Measurements from ENCODE around the gene TMEM131L.

DNA sequence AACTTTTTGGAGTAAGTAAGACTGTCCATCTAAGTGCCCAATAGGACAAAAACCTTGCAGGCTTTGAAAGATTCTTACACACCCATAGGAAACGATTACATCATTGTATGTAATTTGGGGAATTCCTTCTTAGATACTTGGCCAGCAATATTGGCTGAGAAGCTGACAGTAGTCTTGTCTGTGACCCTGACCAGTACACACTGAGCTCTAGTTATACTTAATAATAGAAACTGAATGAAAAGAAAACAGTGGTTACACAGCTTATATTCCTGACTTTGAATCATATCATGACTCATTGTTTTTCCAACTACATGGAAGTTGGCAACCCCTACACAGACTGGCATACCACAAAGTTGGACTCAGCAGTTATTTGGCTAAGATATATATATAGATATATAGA, 210.8 kb downstream of the TMEM131L start:
- TF ChIP-seq, protein P1, sequence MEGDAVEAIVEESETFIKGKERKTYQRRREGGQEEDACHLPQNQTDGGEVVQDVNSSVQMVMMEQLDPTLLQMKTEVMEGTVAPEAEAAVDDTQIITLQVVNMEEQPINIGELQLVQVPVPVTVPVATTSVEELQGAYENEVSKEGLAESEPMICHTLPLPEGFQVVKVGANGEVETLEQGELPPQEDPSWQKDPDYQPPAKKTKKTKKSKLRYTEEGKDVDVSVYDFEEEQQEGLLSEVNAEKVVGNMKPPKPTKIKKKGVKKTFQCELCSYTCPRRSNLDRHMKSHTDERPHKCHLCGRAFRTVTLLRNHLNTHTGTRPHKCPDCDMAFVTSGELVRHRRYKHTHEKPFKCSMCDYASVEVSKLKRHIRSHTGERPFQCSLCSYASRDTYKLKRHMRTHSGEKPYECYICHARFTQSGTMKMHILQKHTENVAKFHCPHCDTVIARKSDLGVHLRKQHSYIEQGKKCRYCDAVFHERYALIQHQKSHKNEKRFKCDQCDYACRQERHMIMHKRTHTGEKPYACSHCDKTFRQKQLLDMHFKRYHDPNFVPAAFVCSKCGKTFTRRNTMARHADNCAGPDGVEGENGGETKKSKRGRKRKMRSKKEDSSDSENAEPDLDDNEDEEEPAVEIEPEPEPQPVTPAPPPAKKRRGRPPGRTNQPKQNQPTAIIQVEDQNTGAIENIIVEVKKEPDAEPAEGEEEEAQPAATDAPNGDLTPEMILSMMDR (IDR thresholded peaks at IDR 0.05), result no peak
- no peak for TF ChIP-seq POLR2A (IDR thresholded peaks at IDR 0.05)

All from testis (tissue), 2 donors.